Iris pigment epithelial cell (primary cell): ENCODE results near the gene VAT1L.
A peak's percentile ranks its signal among the peaks of the same experiment; 100 is the strongest.

Source experiments
- DNase-seq: peaks from one replicate; pipeline ENCODE4 v3.0.0-alpha.2; 2011; ENCODE audit warnings: low read depth

VAT1L gene

DNA sequence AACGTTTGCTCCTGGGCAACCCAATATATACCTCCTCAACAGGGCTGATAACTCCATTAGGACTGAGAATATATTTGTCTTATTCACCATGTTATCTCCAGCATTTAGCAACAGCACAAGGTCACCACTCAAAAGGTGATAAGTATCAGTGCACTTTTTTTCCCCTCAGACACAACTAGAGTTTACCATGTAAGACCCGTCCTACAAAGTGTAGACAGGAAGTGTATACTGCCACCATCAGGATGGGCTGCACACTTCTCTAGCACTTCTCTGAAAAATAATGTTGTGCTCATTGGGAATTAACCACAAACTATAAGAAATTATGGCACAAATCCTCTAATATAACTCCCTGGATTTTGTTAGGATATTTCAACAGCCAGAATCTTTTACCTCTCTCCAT is 5.7 kb upstream of the VAT1L start:
- peak; percentile 62 for DNase-seq

DNA sequence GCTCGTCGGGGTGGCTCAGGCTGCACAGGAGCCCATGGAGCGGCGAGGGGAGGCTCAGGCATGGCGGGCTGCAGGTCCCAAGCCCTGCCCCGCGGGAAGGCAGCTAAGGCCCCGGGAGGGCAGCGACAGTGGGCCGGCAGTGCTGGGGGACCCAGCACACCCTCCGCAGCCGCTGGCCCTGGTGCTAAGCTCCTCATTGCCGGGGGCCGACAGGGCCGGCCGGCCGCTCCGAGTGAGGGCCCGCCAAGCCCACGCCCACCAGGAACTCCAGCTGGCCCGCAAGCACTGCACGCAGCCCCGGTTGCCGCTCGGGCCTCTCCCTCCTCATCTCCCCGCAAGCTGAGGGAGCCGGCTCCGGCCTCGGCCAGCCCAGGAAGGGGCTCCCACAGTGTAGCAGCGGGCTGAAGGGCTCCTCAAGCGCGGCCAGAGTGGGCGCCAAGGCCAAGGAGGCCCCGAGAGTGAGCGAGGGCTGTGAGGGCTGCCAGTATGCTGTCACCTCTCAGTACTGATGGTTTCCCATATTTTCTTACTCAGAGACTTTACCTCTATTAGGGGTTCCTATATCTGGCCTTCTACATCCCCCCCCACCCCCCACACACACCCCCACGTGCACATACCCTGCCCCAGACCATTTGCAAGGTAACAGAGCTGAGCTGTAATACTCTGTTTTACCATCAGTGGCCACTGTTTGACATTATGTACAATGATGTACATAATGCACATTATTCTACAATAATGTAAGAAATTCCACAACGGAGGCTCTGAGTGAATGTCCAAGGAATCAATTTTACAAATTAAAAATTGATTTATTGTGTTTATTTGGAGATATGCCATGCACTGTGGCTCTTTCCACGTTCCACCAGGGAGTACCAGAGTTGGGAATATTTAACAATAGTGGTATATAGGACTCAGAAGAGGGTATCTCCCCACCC is 3.7 kb upstream of the VAT1L start:
- no peak for DNase-seq

DNA sequence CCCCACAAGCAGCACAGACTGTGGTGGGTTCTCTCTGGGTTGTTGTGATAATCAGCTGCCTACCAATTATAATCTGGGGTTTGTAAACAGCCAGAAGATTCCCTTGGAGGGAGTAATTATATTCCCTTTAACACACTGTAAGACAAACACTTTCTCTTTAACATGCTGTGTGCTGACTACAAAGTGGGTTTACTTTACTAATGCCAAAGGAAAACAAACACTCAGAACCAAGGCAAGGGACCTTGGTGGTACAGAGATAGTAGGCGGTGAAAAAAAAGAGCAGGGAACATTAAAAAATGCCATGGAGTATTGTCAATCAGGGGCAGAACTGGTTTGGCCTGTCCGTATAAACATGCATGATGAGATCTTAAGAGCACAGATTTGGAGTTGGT is 3.0 kb upstream of the VAT1L start:
- DNase-seq, result no peak

DNA sequence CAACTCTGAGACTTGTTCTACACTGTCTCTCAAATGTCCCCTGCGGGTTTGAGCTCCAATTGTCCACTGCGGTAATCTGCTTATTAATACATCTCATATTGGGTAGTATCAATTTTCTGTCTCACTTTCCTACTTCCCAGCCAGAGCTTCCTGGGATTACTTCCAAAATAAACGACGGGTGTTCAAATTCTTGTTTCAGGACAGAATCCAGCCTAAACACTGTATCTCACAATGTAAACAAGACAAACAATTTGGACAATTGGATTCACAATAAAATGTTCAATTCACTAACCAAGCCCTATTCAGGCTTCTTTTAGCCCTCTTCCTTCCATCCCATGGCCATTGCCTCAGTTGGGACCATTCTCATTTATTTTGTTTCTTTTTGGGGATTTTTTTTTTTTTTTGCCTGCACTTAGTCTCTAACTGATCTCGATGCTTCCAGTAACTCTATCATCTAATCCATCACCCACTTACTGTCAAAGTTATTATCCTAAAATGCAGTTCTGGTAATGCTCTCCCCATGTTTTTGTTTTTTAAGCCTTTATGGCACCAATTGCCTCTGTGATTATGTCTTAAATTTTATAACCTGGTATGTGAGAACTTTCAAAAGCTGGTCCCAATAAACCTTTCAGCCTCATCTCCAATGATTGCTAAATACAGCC is 2.0 kb upstream of the VAT1L start:
- no peak for DNase-seq

DNA sequence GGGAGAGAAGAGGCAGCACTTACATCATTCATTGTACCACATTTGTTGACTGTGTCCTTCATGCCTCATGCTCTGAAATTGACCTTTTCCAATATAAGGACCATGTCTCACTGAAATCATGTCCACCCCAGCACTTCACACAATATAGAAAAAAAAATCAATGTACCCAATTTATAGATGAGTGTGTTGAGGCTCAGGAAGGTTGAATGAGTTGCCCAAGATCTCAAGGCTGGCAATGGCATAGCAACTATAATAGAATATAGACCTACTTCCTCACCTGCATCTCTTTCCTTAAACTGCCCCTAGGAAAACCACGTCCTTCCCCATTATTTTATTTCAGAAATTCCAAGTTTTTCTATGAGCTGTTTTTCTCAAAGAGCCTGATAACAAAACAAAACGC is 912 bp upstream of the VAT1L start:
- DNase-seq, result no peak

DNA sequence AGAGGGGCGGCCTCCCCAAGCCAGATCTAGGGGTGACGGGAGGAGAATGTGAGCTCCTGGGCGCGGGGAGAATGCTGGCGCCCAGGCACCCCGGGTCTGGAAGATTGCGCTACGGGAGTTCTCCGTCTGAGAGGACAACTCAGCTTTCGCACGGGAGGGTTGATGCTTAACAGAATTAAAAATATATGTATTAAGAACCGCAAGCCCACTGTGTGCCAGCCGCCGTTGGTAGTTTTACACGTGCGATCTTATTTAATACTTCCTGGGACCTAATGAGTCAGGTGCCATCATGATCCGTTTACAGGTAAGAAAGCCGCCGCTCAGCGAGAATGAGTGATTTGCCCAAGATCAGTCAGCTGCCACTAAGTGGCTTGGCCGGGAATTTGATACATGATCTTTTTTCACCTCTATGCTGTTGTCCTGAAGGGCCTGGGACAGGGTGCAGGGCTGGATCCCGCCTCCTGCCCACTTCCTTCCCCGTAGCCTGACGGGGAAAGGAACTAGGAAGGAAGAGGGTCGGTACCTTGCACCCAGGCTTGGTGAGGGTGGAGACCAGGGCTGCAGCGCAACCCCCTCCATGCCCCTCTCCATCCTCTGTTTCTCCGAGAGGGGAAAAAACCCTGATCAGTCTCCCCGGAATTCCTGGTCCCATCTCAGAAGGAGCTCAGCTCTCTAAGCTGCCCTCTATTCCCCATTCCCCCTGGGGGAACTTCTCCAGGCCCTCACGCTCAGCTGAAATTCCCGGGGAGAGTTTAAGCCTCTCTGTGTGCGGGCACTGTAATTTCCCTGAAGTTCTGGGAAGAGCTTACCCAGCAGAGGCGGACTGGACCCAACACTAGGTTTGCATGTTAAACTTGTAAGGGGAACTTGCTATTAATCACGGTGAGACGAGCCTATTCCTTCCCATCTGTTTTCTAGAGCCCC is 983 bp downstream of the VAT1L start:
- DNase-seq, result no peak

DNA sequence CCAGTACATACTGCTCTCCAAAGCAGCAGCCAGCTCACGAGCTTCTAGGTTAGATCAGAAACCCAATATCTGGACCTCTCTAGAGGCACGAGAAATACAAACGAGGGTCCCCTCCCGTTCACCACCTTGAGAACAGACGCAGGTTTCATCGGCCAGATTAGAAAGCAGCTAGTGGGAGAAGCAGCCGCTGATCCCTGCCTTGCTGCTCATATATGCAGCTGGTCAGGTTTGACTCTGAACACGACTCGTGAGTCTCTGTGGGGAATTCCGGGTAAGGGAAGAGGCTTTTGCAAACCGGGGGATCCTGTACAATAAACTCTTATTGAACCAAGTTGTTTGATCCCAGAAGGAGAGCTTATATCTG is 1.6 kb downstream of the VAT1L start:
- no peak for DNase-seq

DNA sequence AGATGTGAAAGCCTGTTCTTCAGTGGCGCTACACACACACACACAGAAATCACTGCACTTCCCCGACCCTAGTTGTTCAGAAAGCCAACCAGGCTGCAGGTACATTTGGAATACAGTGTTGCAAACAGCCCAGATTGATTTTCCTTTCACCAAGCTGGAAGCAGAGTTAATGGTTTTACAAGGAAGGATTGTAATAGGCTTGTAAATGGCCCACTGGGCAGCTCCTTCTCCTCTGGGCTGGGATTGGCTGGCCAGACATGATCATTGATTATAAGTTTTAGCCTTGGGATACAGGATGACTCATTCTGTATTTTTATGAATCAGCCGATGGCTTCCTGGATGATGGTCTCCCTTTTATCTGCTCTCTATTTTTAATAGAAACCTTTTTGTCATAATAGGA is 2.5 kb downstream of the VAT1L start:
- DNase-seq, result no peak

DNA sequence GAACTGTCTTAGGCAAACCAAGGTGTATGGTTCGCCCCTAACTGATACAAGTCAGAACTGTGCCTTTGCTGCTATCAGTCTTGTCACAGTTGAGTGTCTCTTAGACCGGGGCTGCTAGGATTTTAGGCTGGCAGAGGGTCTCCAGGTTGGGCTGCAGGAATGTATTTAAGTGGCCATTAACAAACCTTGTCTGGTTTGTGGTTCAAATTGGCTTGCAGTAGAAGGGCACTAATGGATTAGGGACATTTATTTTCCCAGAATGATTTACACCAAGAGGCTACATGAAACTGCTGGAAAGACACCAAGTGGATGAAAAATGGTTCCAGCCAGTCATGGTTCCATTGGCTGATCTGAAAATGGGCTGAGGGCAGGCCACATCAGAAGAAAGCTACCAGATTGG is 5.1 kb downstream of the VAT1L start:
- DNase-seq, result no peak

DNA sequence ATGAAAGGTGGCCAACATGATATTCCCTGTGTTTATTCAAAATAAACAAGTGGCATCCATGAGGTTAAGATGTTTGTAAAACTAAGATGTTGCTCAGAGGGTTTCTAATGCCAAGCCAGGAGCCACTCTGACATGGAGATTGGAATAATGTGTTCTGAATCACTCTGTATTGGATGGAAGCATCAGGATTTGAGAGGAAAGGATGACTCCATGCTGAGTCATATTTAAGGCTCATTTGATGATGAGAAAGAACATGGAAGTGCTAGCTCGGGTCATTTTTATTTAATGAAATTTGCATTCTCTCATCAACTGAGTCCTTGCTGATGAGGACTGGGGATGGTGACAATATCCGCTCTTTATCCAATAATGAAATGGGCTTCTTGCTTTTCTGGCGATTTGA is 6.2 kb downstream of the VAT1L start:
- peak; percentile 68 for DNase-seq

DNA sequence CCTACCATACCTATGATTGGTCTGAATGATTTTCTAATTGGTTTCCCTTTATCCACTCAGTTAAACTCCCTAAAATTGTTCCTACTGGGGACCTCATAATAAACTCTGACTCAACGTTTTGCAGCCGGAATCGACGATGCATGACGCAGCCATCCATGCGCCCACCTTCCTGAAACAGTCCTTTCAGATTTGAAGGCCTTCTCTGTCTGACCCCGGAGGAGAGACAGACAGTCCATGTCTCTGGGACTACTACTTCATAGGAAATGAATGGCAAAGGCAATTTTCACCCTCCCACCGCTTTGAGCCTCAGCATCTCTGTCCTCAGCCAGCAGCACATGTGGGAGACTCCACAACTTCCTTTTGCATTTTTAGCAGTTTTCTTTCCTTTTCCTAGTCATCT is 13.5 kb downstream of the VAT1L start:
- DNase-seq, result no peak

DNA sequence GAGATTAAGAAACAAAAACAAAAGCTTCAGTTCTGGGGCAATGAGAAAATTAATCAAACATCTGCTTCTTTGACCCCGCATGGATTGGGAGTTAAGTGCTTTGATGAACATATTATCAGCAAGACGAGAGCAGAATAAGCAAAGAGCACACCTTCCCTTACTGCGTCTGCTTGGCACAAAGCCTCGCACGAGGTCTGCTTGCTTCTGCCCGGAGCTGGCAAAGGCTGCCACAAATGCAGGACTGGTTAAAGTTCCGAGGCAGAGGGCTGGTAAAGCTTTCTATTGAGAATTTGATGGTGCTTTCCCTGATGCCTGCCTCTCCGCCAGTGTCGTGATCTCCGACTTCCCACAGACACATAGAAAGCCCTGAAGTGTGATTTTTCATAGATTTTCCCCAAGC is 17.0 kb downstream of the VAT1L start:
- DNase-seq, result no peak

DNA sequence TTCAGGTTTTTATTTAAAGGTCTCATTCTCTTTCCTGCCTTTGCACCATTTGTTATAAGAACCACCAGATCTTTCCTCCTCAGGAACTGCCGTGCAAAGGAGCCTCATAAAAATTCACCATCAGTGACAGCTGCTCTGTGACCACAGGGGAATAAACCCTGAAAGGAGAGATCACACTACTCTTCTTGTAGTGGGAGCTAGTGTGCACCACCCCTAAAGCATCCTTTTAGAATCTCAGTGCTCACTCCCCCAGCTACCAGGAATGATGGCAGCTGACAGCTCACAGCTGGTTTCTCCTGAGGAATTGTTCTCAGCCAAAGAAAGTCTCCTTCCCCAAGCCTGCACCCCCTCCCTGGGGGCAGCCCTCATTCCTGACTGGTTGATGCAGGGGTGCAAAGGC is 18.7 kb downstream of the VAT1L start:
- DNase-seq, result no peak

DNA sequence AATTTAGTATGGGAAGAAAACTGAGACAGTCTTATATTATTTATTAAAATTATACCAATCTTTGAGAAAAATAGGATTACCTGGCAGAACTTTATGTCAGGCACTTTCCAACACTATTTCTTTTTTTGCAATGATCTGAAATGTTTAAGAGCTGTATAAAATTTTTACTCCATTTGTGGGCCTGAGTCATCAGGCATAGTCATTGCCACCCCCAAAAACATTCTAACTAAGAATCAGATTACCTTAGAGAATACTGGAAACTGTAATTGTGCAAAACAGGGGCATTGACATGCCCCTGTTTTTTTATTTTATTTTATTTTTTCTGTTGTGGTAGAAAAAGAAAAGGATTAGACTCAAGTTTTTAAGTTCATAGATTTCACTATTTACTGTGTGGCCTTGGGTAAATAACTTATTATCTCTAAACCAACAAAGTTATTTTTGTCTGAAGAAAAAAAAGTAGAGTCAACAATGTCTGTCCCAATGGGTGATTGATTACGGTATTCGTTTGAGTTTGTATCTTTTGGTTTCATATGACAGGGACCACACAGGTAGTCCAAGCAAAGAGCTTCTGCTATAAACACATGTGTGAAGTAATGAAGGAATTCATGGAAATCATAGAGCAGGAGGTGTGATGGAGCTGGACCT is 24.6 kb downstream of the VAT1L start:
- DNase-seq, result peak; percentile 49

DNA sequence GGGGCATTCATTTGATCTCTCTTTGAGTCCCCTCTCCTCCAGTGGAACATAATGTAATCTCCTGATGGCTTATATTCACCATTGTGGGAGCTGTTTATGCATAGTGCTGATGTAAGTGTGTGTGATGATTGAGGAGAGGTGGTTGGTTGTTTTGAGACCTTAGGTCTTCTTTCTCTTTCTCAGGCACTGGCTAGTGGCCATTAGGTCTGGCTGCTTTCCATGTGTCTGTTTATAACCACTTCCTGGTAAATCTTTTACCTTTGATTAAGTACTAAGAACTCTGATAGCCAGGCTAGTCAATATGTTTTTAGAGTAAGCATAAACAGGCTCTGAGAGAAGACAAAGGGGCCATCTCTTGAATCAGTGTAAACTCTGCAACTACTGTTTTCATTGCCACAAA is 27.9 kb downstream of the VAT1L start:
- DNase-seq, result peak; percentile 88

DNA sequence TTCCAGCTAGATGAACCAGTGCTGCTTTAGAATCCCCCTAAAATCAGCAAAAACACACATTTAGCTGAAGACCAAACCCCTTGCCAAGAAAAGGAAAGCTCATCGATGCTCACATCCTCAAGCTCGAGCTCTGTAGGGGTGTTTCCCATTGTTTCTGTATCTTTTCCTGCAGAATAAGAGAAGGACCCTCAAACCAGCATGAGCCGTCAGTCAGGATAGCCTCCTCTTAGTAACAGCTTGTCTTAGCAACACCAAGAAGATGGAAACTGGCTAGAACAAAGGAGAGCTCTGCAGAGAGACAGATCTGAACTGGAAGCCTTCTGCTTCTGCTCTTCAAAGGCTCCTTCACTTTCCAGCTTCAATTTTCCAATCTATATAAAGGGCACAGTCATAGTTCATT is 32.0 kb downstream of the VAT1L start:
- DNase-seq, result no peak

DNA sequence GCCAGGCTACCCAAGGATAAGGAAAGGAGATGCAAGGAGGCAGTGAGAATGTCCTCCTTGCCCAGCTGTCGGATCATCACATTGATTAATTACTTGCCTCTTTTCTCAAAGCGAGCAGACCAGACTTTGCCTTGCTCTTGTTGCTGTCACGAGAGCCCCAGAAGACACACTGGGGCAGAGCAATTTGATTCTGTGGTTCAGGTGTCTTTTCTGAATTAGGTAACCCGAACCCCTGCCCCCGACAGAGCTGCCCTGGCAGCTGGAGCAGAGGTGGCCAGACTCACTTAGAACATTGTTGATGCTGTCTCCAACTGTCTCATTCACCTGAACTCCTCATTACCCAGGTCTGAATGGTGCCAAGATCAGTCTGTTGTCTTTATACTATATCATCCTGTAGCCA is 34.3 kb downstream of the VAT1L start:
- no peak for DNase-seq

DNA sequence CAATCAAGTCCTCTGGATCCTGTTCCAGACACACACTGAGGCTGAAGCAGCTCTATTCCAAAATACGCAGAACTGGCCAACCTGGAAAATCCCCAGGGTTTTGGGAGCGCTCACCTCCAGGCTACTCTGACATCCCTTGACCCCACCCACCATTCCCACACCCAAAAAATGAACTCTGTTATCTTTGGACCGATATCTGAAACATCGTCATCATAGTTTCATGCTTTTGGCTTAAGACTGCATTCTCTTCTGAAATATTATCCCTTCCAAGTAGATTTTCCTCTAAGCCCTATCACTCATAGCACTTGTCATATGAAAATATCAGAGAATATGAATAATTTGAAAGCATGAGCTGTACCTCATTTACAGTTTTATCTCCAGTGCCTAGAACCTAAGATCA is 34.7 kb downstream of the VAT1L start:
- peak; percentile 6 for DNase-seq

DNA sequence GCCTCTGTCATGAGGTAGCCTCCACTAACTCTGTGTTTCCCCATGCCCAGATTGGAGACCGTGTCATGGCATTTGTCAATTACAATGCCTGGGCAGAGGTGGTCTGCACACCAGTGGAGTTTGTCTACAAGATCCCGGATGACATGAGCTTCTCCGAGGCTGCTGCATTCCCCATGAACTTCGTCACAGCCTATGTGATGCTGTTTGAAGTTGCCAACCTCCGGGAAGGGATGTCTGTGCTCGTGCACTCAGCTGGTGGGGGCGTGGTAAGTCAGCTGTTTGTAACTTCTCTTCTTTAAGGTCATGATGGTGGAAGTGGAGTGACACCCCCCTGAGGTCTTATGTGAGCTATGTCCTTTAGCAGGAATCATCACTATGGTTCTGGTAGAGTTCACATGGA is 36.8 kb downstream of the VAT1L start:
- DNase-seq, result no peak

DNA sequence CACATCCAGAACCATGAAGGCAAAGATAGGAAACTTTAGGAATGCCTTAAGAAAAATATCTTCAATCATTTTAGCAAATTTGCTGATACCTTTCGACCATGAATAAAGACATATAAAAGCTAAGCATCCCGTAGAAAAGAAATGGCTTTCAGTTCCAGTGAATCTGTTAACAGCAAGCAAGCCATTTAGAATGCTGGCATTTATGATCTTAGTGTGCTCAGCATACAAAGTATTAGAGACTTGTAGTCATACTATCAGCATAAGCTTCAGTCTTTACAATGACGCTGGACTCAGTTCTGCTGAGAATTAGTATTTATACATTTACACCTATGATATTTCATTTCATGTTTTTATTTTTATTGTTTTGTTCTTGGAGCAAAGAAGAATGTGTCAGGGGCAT is 38.7 kb downstream of the VAT1L start:
- no peak for DNase-seq

DNA sequence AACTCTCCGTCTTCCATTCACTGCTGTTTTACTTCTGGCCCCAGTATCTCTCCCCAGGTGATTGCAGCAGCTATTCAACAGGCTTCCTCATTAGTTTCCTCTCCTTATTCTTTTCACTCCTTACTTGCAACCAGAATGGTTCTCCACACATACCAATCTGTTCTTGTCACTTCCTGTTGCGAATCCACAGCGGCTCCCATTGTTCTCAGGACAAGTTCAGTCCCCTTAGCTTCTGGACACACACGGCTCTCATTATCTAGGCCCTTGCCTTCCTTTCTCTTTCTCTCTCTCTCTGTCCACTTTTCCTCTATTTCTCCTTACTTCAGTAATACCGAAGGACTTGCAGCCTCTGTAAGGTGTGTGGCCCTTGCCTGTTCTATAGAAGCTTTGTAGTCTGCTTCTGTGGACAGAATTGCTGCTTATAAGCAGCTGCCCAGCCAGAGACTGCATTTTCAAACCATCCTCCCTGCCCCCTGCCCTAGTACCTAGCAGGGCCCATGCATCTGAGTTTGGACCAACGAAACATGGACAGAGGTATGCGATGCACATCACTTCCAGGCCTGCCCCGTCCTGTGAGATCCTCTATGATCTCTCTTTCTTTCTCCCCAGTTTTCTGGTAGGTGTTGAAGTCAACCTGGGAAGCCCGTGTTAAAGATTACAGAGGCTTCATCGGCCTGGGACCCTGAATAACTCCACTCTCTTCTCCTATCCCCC is 45.7 kb downstream of the VAT1L start:
- DNase-seq, result peak; percentile 87
